Neural progenitor cell (in vitro differentiated cells): ENCODE data around the gene DAP. TPM values are rescaled to one million over a fixed set of nuclear protein-coding genes. Genes with fewer than 3 reads are reported as not detected.
A peak's percentile ranks its signal among the peaks of the same experiment; 100 is the strongest.

Source experiments
- DNase-seq: peaks from one replicate; pipeline ENCODE4 v3.0.0-alpha.2; 2016; ENCODE audit warnings: low spot score
- H2AFZ ChIP-seq: fragments of 200-600 bp; sonication (generic); replicated peaks from 2 replicates; pipeline ENCODE4 v1.6.1; 2016; ENCODE audit warnings: antibody characterized with exemption
- H3F3A ChIP-seq: fragments of 200-600 bp; sonication (generic); 2 replicates; pipeline ENCODE4 v1.6.1; 2016; ENCODE audit warnings: antibody characterized with exemption, low read depth
- H3K27ac ChIP-seq: fragments of 200-600 bp; sonication (generic); 2 replicates; pipeline ENCODE4 v1.5.1; 2016; ENCODE audit warnings: mild to moderate bottlenecking
- H3K27me3 ChIP-seq: fragments of 200-600 bp; sonication (generic); 2 replicates; pipeline ENCODE4 v1.6.1; 2016; ENCODE audit warnings: mild to moderate bottlenecking, moderate library complexity
- H3K36me3 ChIP-seq: fragments of 200-600 bp; sonication (generic); 2 replicates; pipeline ENCODE4 v1.5.1; 2016
- H3K4me1 ChIP-seq: fragments of 200-600 bp; sonication (generic); 2 replicates; pipeline ENCODE4 v1.6.1; 2016; ENCODE audit warnings: mixed run types
- H3K4me2 ChIP-seq: fragments of 200-600 bp; sonication (generic); 2 replicates; pipeline ENCODE4 v1.6.1; 2016
- H3K4me3 ChIP-seq: fragments of 200-600 bp; sonication (generic); 2 replicates; pipeline ENCODE4 v1.5.1; 2016
- H3K79me2 ChIP-seq: fragments of 200-600 bp; sonication (generic); 2 replicates; pipeline ENCODE4 v1.6.1; 2016; ENCODE audit warnings: low read depth
- H3K9ac ChIP-seq: fragments of 200-600 bp; sonication (generic); 2 replicates; pipeline ENCODE4 v1.6.1; 2016
- H3K9me3 ChIP-seq: fragments of 200-600 bp; sonication (generic); 2 replicates; pipeline ENCODE4 v1.5.1; 2016; ENCODE audit warnings: low read depth
- H4K20me1 ChIP-seq: fragments of 200-600 bp; sonication (generic); 2 replicates; pipeline ENCODE4 v1.6.1; 2016; ENCODE audit warnings: low read depth
- H3K27ac Mint-ChIP-seq: 3 replicates; pipeline ENCODE4 v1.8.0; 2021; ENCODE audit warnings: mixed read lengths
- H3K27me3 Mint-ChIP-seq: 2 replicates; pipeline ENCODE4 v1.8.0; 2022; ENCODE audit warnings: low read depth, mild to moderate bottlenecking, inconsistent platforms, moderate library complexity, mixed read lengths; ENCODE audit not compliant: insufficient read depth
- H3K36me3 Mint-ChIP-seq: 3 replicates; pipeline ENCODE4 v1.8.0; 2021; ENCODE audit warnings: mixed read lengths
- H3K4me1 Mint-ChIP-seq: 3 replicates; pipeline ENCODE4 v1.8.0; 2021; ENCODE audit warnings: mixed read lengths
- H3K4me3 Mint-ChIP-seq: 3 replicates; pipeline ENCODE4 v1.8.0; 2021; ENCODE audit warnings: mild to moderate bottlenecking, moderate library complexity, mixed read lengths
- H3K9me3 Mint-ChIP-seq: 3 replicates; pipeline ENCODE4 v1.8.0; 2020; ENCODE audit warnings: mixed read lengths
- CTCF ChIP-seq: fragments of 200-600 bp; sonication (generic); IDR thresholded peaks from 2 replicates; pipeline ENCODE4 v1.5.1; 2017; ENCODE audit warnings: antibody characterized with exemption, mild to moderate bottlenecking
- EZH2 ChIP-seq: fragments of 200-600 bp; sonication (generic); IDR thresholded peaks from 2 replicates; pipeline ENCODE4 v1.6.1; 2017; ENCODE audit warnings: antibody characterized with exemption, mild to moderate bottlenecking, moderate library complexity
- EZH2phosphoT487 ChIP-seq: fragments of 200-600 bp; sonication (generic); IDR thresholded peaks from 2 replicates; pipeline ENCODE4 v1.6.1; 2017; ENCODE audit warnings: antibody characterized with exemption
- total RNA-seq: library from RNA; depleted of rRNA; stranded (reverse); fragments of >200 nt; gene quantifications from 2 replicates; pipeline ENCODE4 v1.2.3, GENCODE V29; 2015; ENCODE audit warnings: low replicate concordance

Gene DAP
- total RNA-seq, 1 donor from 2014 or later: 12.2 TPM

GRCh38 chr5:10743526-10743925 lies 17.5 kb downstream of the DAP start:
- H3K79me2 ChIP-seq: no peaks in the 10 kb centered on the region
- peaks cover 1% of the 10 kb centered on the region for H4K20me1 ChIP-seq
- H3K9ac ChIP-seq: no peak overlapping the region
- no peak overlapping the region for H3K27ac Mint-ChIP-seq
- DNase-seq: no peak
- no peak overlapping the region for H3K4me3 Mint-ChIP-seq
- no peaks in the 10 kb centered on the region for H3K4me1 Mint-ChIP-seq
- no peaks in the 10 kb centered on the region for H3F3A ChIP-seq
- H2AFZ ChIP-seq: no peak overlapping the region
- no peak for TF ChIP-seq CTCF
- TF ChIP-seq EZH2phosphoT487: no peak
- TF ChIP-seq EZH2: no peak
- H3K27me3 Mint-ChIP-seq: peaks cover under 1% of the 10 kb centered on the region
- no peak overlapping the region for H3K4me2 ChIP-seq
- peaks cover 81% of the 10 kb centered on the region for H3K36me3 Mint-ChIP-seq
- H3K4me1 ChIP-seq: no peaks in the 10 kb centered on the region
- no peaks in the 10 kb centered on the region for H3K27me3 ChIP-seq
- H3K9me3 ChIP-seq: no peaks in the 10 kb centered on the region
- H3K27ac ChIP-seq: no peak overlapping the region
- H3K9me3 Mint-ChIP-seq: peaks cover 36% of the 10 kb centered on the region
- peaks cover 14% of the 10 kb centered on the region for H3K36me3 ChIP-seq
- H3K4me3 ChIP-seq: no peak overlapping the region

GRCh38 chr5:10741661-10742060 lies 19.4 kb downstream of the DAP start:
- no peak overlapping the region for H3K4me2 ChIP-seq
- H3K9me3 ChIP-seq: no peaks in the 10 kb centered on the region
- no peaks in the 10 kb centered on the region for H3K27me3 ChIP-seq
- peaks cover 38% of the 10 kb centered on the region for H3K9me3 Mint-ChIP-seq
- no peak overlapping the region for H3K27ac Mint-ChIP-seq
- H3K4me1 Mint-ChIP-seq: no peaks in the 10 kb centered on the region
- H3K27me3 Mint-ChIP-seq: no peaks in the 10 kb centered on the region
- peak; percentile 15 for TF ChIP-seq CTCF
- no peak for TF ChIP-seq EZH2phosphoT487
- TF ChIP-seq EZH2: no peak
- no peaks in the 10 kb centered on the region for H3K4me1 ChIP-seq
- H4K20me1 ChIP-seq: no peaks in the 10 kb centered on the region
- no peak overlapping the region for H3K9ac ChIP-seq
- peaks cover 14% of the 10 kb centered on the region for H3K36me3 ChIP-seq
- no peak for DNase-seq
- H3K4me3 Mint-ChIP-seq: no peak overlapping the region
- H3K36me3 Mint-ChIP-seq: peaks cover 76% of the 10 kb centered on the region
- H2AFZ ChIP-seq: no peak overlapping the region
- H3K4me3 ChIP-seq: no peak overlapping the region
- H3K79me2 ChIP-seq: no peaks in the 10 kb centered on the region
- H3F3A ChIP-seq: no peaks in the 10 kb centered on the region
- no peak overlapping the region for H3K27ac ChIP-seq

- Histone ChIP-seq H3K9ac (no peak overlapping the region), H3F3A (no peaks in the 10 kb centered on the region), H3K79me2 (no peaks in the 10 kb centered on the region), H3K36me3 (peaks cover 14% of the 10 kb centered on the region), H3K4me1 (no peaks in the 10 kb centered on the region), H3K9me3 (no peaks in the 10 kb centered on the region), H2AFZ (no peak overlapping the region), H3K27me3 (no peaks in the 10 kb centered on the region), H4K20me1 (no peaks in the 10 kb centered on the region), H3K4me2 (no peak overlapping the region), H3K27ac (no peak overlapping the region), H3K4me3 (no peak overlapping the region)
- Mint-ChIP-seq H3K4me1 (no peaks in the 10 kb centered on the region), H3K36me3 (peaks cover 71% of the 10 kb centered on the region), H3K27ac (no peak overlapping the region), H3K4me3 (no peak overlapping the region), H3K27me3 (no peaks in the 10 kb centered on the region), H3K9me3 (peaks cover 38% of the 10 kb centered on the region)
- no peak for DNase-seq
- TF ChIP-seq EZH2 (no peak), CTCF (no peak), EZH2phosphoT487 (no peak)
These were observed 20.6 kb downstream of the DAP start for GRCh38 chr5:10740384-10740783.
